Amygdala (tissue), 56 donors: ENCODE measurements around the gene B3GNT3.
A peak's percentile ranks its signal among the peaks of the same experiment; 100 is the strongest.

Source experiments
- DNase-seq, 56 donors: peaks; one replicate each; lab custom pipeline; 2025; lab: John Stamatoyannopoulos, UW

Gene B3GNT3

DNA sequence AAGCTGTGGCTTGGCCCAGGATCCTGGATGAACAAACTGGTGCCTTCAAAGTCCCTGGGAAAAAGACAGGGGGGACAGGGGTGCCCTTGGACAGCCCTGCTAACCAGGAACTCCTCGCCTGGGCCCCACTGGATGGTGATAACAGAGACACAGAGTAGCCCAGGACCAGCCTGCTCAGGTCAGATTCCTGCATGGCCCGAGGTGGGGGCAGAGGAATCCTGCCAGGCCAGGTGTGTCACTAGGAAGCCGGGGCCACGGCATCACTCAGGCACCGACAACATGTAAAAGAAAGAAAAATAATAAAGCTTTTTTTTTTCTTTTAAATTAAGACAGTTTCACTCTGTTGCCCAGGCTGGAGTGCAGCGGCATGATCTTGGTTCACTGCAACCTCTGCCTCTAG, 59.1 kb downstream of the B3GNT3 start:
- DNase-seq: no peak

DNA sequence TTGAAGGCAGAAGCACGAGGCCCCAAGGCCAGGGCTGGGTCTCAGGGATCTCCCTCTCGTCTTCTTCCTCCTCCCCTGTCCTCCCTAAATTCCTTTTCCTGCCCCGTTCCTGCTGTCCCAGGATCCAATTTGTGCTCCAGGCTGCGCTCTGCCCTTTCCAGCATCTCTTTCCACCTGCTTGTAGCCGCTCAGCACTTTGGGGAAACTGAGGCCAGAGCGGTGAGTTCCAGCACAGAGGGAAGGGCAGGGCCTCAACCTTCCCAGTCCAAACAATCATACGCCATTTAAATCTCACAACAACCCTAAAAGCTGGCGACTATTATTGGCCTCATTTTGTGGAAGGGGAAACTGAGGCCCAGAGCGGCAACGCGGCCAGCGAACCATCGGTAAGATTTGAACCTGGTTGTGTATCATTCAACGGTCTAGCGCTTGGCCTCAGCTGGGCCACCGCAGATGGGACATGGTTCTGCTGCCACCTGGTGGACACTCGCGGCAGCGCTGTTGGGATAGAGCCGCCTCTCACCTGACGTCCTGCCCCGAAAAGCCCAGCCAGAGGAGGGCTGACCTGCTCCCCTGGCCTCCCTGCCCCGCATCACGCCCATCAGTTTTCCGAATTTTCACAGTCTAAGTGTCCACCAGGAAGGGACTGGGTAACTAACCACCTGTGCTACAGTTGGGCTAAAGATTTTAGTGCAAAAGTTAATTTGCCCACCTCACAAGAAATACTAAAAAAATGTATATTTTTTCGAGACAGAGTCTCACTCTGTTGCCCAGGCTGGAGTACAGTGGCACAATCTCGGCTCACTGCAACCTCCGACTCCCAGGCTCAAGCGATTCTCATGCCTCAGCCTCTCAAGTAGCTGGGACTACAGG, 60.6 kb downstream of the B3GNT3 start:
- peak in 51 of 56 donors; percentile 7 to 85 (median 56) for DNase-seq

DNA sequence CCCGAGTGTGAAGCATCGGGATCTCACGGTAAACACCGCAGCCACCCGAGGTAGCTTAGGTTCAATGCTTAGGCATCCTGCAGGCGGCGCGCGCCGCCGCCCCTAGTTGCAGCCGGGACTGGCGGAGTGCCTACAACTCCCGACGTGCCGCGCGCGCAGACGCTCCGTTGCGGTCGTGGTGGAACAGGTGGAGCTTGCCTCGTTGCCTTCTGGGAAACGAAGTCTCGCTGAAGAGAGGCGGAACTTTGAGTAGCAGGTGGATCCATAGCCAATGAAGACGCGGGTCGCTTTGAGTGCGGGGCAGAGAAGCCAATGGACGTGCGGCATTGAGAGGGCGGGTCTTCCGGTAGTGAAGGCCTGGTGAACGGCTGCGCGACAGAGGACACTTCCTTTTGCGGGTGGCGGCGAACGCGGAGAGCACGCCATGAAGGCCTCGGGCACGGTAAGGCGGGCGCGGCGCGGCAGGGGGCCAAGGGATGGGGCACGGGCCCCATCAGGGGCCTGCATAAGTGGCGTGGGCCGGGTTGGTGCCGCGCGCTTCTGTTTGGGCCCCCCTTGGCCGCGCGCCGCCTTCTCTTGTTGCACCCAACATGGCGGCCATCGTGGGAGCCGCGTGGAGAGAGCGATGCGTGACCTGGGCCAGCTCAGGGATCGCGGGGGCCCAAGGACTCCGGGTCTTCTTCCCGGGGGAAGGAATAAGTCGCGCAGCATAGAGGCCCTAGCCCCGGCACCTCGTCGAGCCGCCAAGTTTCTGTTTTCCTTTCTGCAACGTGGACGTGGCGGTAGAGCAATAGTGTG, 64.8 kb downstream of the B3GNT3 start, which contains the start of gene RPL18A:
RPL18A (plus strand) TSS at position 378 of the 798 bp plus-strand sequence; CDS start at position 425, 47 bp downstream.
- DNase-seq: peak; percentile 77 to 100 (median 99)

DNA sequence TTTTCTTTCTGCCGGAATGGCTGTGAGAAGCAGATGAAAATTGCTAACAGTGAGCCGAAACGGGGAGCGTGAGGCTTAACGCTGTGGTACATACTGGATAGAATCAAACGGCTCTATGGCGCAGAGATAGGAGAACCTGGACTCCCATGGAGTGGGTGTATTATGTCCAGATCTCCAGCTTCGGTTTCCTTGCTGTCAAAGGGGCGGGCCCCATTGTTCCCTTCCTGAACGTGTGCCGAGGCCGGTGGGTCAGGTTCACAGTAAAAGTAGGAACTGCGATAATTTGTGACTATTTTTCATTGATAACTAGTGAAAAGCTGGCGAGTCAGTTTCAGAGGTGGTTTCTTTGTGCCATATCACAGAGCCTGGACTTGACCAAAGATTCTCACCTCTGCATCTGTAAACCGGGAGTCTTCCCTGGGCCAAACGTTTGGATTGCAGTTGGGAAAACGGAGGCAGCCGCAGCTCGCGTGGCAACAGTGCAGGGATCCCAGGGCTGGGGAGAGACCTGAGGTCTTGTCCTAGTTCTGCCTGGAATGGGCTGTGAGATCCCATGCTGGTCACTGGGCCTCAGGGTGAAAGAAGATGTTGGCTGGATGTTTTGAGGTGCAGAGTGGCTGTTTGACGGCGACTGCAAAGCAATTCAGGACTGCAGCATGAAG, 65.5 kb downstream of the B3GNT3 start:
- no peak for DNase-seq

DNA sequence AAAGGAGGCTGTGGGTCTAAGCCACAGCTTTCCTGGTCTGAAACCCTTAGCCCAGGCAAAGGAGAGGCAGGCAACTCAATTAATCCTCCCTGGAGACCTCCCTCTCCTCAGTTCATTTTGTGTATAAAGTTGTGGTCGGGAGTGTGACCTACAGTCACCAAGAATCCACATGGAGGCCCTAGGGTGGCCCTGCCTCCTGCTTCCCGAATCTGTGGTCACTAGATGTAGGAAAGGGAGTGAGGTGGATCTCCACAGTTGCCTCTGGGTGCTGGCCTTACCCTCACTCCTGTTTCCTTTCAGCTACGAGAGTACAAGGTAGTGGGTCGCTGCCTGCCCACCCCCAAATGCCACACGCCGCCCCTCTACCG, 66.0 kb downstream of the B3GNT3 start:
- no peak for DNase-seq

DNA sequence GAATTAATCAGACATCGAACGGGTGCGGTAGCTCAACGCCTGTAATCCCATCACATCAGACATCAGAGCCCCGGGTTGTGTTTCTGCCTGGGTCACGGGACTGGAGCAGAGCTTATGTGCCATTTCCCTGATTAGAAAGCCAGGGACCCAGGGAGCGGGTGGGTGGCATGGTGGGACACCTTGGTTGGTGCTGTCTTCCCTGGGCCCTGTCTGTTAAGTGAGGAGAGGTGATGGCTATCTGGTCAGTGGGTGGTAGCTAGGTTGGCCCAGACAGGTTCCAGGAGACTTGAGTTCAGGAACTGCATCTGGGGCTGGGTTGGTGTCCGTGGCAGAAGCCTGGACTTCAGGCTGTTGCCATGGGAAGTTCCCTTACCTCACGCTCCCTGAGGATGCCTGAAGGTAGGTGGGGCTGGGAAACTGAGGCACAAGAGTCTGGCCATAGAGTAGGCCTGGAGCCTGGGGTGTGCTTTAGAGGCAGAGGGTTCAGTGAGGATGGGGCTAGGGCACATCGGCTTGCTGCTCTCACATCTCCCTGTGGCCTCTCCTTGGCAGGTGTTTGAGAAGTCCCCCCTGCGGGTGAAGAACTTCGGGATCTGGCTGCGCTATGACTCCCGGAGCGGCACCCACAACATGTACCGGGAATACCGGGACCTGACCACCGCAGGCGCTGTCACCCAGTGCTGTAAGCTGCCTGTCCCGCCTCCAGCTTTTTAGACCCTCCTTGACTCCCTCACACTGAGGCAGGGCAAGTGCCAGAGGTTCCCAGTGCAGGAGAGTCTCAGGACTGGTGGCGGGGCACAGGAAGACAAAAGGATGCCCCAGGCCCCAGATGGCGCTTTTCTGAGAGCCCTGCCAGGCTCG, 66.8 kb downstream of the B3GNT3 start:
- no peak for DNase-seq

DNA sequence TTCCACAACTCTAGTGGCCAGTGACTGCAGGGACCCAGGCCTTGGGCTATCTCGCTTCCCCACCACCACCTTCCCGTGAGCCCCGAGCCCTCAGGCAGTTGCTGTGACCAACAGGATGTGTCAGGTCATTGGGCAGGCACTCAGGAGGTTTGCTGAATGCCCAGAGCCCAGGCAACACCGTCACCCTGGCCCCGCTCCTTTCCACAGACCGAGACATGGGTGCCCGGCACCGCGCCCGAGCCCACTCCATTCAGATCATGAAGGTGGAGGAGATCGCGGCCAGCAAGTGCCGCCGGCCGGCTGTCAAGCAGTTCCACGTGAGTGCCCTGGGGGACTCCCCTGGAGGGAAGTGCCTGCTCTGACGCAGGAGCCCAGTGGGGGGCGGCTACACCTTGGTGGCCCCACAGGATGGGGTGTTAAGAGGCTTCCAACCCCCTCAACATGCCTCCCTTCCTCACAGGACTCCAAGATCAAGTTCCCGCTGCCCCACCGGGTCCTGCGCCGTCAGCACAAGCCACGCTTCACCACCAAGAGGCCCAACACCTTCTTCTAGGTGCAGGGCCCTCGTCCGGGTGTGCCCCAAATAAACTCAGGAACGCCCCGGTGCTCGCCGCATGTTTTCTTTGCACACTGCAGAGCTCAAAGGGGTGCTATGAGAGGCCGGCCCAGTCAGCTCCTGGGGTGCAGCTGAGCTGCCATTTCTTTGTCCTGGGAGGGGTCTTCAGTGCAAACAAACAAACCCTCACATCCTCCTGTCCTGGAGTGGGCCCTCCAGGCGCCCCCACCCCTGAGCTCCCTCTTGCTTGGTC, 68.0 kb downstream of the B3GNT3 start:
- DNase-seq: no peak
